Activated naive CD4-positive, alpha-beta T cell treated with anti-CD3 and anti-CD28 coated beads, Interleukin-2, amount 10 ng/mL, durations not matched to agents 7 days and 5 days (primary cell): ENCODE results near the gene ARPP21.

Experiments used
- CTCF ChIA-PET: fragments of 350-600 bp; sonication (Branson Sonifier 250); formaldehyde crosslinking; loops from one replicate; lab custom pipeline; 2021; ENCODE audit warnings: antibody characterized with exemption; lab: Charles Lee
- DNase-seq: peaks from one replicate; pipeline ENCODE4 v3.0.0-alpha.2; 2020
- H3K27ac Mint-ChIP-seq: one replicate; pipeline ENCODE4 v1.8.0; 2021; ENCODE audit warnings: mild to moderate bottlenecking, moderate library complexity, mixed read lengths
- H3K27me3 Mint-ChIP-seq: one replicate; pipeline ENCODE4 v1.8.0; 2021; ENCODE audit warnings: mild to moderate bottlenecking, mixed read lengths
- H3K36me3 Mint-ChIP-seq: one replicate; pipeline ENCODE4 v1.8.0; 2021; ENCODE audit warnings: mixed read lengths
- H3K4me1 Mint-ChIP-seq: one replicate; pipeline ENCODE4 v1.8.0; 2021; ENCODE audit warnings: mixed read lengths
- H3K4me3 Mint-ChIP-seq: one replicate; pipeline ENCODE4 v1.8.0; 2021; ENCODE audit warnings: mild to moderate bottlenecking, moderate library complexity, mixed read lengths
- H3K9me3 Mint-ChIP-seq: one replicate; pipeline ENCODE4 v1.8.0; 2021; ENCODE audit warnings: mixed read lengths

Gene ARPP21

DNA sequence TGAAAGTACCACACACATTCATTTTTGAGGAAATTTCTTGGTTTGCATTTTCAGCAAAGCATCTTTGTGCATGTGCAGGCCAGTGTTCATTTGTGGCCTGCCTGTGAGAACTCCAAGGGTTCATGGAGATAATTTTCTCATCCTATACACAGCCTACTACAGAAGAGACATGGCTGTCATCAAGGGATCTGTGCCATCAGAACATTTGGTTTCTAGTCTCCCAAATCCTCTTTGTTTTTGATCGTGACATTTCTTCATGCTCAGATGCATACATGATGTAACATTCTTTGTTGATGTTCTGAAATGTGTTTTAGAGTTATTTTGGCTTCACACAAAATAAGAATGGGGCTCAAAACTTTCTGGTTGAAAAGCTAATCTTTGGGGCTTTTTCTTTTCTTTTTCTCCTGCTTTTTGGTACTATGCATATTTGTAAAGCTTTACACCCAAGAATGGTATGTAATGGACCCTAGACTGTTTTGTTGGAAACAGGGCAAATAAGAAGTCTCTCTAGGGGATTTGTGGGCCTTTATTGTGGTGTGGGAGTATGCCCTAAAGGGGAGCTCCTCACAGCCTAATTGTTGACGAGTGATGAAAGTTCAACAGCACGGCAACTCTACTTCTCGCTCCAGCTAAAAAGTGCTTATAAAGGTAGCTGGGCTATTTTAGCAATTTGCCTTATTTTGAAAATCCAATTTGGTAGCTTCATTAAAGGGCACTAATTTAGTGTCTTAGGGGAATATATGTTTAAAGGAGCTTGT lies 3.2 kb upstream of the ARPP21 start:
- Mint-ChIP-seq H3K4me3 (no peak overlapping the region), H3K4me1 (peaks cover 7% of the 10 kb centered on the region), H3K9me3 (no peaks in the 10 kb centered on the region), H3K27me3 (peaks cover 30% of the 10 kb centered on the region), H3K27ac (no peak overlapping the region), H3K36me3 (no peaks in the 10 kb centered on the region)
- DNase-seq = no peak
- CTCF ChIA-PET = no interaction called here

DNA sequence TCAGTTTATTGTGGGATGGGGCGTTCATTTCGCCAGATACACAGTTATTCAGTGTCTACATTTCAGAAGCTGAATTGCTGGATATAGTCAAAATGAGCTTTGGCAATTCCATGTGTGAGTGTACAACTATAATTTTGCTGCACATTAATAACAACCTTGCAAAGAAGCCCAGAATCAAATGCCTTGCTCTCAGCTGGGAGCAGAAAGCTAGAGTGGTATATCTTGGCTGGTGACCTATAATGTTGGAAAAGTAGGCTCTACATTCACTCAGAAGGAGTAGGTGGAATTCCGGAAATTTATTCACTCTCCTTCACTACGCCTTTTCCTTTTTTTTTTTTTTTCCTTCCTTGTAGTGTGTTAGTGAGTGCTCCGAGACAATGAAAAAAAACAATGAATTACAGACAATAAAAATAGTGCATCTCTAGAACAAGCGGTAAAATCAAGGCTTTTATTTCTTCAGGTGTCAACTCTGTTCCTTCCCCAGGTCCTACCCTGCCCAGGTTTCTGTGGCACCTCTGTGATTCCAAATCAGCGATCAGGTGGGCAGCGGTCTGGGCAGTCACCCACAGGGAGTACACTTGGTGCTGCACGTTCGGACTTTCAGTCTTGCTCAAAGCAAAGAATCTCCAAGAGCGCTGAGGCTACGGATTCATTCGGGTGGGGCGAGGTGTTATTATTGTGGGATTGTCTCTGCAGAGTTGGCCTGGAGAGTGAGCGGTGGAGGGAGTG lies 910 bp upstream of the ARPP21 start:
- H3K4me3 Mint-ChIP-seq = no peak overlapping the region
- no peaks in the 10 kb centered on the region for H3K36me3 Mint-ChIP-seq
- no peak for DNase-seq
- H3K9me3 Mint-ChIP-seq = no peaks in the 10 kb centered on the region
- H3K4me1 Mint-ChIP-seq = peaks cover 7% of the 10 kb centered on the region
- H3K27ac Mint-ChIP-seq = no peak overlapping the region
- CTCF ChIA-PET = no interaction called here
- peaks cover 31% of the 10 kb centered on the region for H3K27me3 Mint-ChIP-seq

DNA sequence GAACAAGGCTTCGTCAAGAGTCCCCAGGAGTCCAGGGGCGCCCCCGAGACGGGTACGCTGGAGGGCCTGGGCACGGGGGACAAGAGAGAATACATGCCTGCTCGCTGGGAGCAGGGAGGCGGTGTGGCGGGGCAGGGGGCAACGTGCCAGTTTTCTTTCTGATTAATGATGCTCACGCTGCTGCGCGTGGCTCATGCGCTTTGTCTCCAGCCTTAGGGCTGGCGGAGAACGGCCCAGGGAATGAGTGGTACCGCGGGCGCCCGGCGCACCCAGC lies 408 bp upstream of the ARPP21 start:
- CTCF ChIA-PET = no interaction called here
- DNase-seq = no peak
- Mint-ChIP-seq H3K4me3 (no peak overlapping the region), H3K36me3 (no peaks in the 10 kb centered on the region), H3K27me3 (peaks cover 31% of the 10 kb centered on the region), H3K9me3 (no peaks in the 10 kb centered on the region), H3K4me1 (peaks cover 7% of the 10 kb centered on the region), H3K27ac (no peak overlapping the region)

DNA sequence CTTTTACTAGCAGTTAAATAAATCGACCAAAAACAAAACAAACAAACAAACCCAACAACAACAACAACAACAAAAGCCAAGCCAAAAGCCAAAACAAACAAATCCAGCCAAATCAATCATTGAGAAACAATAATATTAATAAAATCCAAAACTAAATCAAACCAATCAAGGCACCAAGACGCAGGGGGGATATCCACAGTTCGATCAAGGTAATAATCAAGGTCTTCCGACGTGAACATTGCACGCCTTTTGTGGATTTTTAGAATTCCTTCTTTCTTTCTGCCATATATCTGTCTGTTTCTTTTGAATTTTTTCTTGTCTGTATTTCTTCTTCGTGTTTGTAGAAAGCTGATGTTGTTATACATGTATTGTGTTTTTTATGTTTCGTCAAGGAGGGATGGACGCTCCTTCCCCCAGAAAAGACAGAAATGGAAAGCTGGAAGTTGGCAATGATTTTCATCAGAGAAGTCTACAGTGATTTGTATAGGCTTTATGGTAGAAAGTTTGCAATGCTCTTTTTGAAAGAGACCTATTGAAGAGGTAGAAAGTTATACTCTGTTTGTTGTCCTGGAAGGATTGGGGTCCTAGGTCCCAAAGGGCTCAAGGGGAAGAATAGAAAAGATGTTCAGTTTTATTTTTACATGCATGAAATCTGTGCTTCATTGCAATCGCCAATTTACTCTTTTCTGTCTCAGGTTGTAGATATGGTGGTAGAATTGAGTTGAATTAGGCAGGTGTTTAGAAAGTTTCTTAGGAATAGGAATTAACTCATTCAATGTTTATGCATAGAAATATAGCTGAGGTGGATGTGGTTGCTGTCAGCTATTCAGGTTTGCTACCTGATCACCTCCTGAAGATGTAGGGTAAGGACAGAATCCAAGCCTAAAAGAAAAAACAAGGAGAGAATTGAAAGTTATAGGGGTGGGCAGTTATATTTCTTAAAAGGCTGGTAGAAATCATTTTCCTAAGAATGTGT lies 1.2 kb downstream of the ARPP21 start:
- H3K27me3 Mint-ChIP-seq = peaks cover 31% of the 10 kb centered on the region
- H3K36me3 Mint-ChIP-seq = no peaks in the 10 kb centered on the region
- peaks cover 7% of the 10 kb centered on the region for H3K4me1 Mint-ChIP-seq
- no peaks in the 10 kb centered on the region for H3K9me3 Mint-ChIP-seq
- CTCF ChIA-PET = no interaction called here
- no peak overlapping the region for H3K27ac Mint-ChIP-seq
- no peak overlapping the region for H3K4me3 Mint-ChIP-seq
- no peak for DNase-seq

DNA sequence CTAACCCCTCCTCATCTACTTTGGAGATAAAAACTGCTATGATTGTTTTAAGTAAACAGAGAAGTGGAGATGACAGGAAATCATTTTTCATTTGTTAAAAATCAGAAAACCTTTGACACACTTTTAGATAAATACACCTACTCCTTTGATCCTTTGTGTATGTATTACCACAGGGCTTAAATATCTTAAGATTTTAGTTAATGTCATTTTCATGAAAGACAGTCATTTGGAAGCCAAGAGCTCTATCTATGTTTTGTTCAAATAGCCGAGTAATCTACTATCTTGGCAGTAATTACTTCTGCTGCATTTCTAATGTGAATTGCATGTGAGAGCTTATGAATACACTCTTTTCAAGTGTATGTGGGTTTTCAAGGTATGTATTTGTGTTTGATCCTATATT lies 2.0 kb downstream of the ARPP21 start:
- CTCF ChIA-PET = no interaction called here
- no peaks in the 10 kb centered on the region for H3K36me3 Mint-ChIP-seq

DNA sequence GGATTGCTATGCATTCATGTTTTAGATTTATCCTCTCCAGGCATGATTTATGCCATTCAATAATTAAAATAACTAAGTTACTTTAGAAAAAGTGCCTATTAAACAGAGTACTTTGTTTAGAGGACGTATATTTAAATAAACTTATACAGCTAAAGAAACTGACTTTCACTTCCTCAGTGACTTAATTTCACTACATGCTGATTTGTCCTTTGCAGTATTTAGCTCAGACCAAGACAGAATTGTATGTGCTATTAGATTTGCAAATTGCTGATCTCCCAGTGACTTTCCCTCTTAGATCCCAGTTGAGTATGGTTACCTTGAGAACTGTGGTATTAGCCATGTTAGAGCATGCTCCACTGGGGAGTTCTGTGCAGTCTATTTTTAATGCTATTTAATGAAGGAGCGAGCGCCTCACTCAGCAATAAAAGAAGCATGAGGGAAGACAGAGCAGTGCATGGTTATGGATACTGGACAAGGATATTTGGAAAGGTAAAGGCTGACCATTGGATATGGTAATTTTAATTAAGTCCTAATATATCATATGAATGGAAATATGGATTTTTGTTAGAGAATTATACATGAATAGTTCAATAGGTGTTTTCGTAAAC lies 2.7 kb downstream of the ARPP21 start:
- CTCF ChIA-PET = no interaction called here
- no peak overlapping the region for H3K27ac Mint-ChIP-seq
- H3K4me1 Mint-ChIP-seq = peaks cover 7% of the 10 kb centered on the region
- no peak overlapping the region for H3K4me3 Mint-ChIP-seq
- no peaks in the 10 kb centered on the region for H3K36me3 Mint-ChIP-seq
- DNase-seq = no peak
- no peaks in the 10 kb centered on the region for H3K9me3 Mint-ChIP-seq
- peaks cover 31% of the 10 kb centered on the region for H3K27me3 Mint-ChIP-seq

More for the DNA sequence above, 2.0 kb downstream of the ARPP21 start:
- DNase-seq = no peak
- H3K27me3 Mint-ChIP-seq = peaks cover 31% of the 10 kb centered on the region
- no peak overlapping the region for H3K4me3 Mint-ChIP-seq
- peaks cover 7% of the 10 kb centered on the region for H3K4me1 Mint-ChIP-seq
- H3K9me3 Mint-ChIP-seq = no peaks in the 10 kb centered on the region
- no peak overlapping the region for H3K27ac Mint-ChIP-seq

DNA sequence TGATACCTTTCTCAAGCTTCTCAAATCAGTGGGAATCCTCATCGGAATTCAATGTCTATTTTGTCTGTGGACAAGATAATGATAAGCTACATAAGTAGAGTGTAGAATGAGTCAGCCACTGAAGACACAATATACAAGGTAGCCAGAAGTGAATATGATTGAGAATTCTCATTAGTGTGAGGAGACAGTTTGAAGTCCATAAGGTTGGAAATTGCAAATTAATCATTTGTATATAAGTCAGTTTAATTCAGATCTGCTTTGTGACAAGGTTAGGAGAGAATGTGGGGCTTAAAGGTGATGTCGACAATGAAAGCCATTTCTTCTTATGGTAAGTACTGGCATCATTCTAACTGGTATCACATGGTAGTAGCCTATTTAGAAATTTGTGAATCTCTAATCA lies 4.2 kb downstream of the ARPP21 start:
- no peaks in the 10 kb centered on the region for H3K36me3 Mint-ChIP-seq
- no peak overlapping the region for H3K4me3 Mint-ChIP-seq
- H3K9me3 Mint-ChIP-seq = no peaks in the 10 kb centered on the region
- CTCF ChIA-PET = no interaction called here
- no peak overlapping the region for H3K27ac Mint-ChIP-seq
- peaks cover 27% of the 10 kb centered on the region for H3K27me3 Mint-ChIP-seq
- peaks cover 7% of the 10 kb centered on the region for H3K4me1 Mint-ChIP-seq
- DNase-seq = no peak

DNA sequence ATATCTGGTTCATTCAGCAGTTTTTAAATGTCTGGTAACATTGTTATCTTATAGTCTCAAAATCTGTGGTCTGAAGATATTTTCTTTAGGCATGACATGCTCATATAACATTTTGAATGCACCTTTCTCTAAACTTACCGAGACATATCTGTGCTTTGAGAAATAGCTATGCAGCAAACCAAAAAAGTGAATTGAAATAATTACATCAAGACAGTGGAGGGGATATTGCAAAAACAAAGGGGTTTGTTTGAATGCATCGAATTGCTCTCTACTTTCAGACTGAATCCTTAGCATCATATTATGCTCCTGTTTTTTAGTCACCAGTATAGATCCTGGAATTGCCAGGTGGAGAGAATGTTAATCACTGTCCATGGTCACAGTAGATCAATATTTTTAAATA lies 5.1 kb downstream of the ARPP21 start:
- Mint-ChIP-seq H3K9me3 (no peaks in the 10 kb centered on the region), H3K27ac (no peak overlapping the region), H3K4me3 (no peak overlapping the region), H3K27me3 (peaks cover 17% of the 10 kb centered on the region), H3K4me1 (peaks cover 4% of the 10 kb centered on the region), H3K36me3 (no peaks in the 10 kb centered on the region)
- CTCF ChIA-PET = no interaction called here
- no peak for DNase-seq

DNA sequence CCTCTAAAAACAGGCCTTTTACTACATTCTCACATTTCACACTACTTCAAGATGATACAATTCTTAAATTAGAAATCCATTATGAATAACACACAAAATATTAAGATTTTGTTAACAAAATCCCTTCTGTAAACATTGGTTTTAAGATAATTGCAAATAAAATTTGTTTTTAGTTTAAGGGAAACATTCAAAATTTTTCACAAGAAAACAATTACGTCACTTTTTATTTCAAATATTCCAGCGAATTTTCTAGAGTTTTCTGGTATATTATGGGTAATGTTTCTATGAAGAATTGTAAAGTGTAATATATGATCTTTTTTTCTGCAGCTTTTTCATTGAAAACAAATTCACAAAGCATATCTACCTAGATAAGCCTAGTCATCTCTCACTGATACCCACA lies 5.9 kb downstream of the ARPP21 start:
- Mint-ChIP-seq H3K36me3 (no peaks in the 10 kb centered on the region), H3K27me3 (peaks cover 10% of the 10 kb centered on the region), H3K4me1 (no peaks in the 10 kb centered on the region), H3K9me3 (no peaks in the 10 kb centered on the region), H3K4me3 (no peak overlapping the region), H3K27ac (no peak overlapping the region)
- no peak for DNase-seq
- CTCF ChIA-PET = no interaction called here

DNA sequence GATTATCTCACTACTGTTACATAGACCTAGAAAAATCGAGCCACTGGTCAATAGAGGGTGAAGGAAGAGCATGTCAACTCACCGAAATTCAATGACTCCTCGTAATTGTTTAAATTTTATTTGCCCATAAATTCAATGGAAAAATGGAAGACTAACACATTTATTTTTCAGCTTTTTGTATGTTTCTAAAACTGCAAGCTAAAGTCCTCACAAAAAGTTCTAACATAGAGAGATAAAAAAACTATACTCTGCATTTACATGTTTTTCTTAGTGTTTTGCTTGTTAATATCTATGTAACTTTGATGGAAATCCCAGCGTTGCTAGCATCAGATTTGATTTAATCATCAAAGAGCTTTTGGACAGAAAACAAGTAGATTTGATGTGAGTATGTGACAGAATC lies 6.8 kb downstream of the ARPP21 start:
- no peak overlapping the region for H3K27ac Mint-ChIP-seq
- CTCF ChIA-PET = no interaction called here
- no peak overlapping the region for H3K4me3 Mint-ChIP-seq
- H3K27me3 Mint-ChIP-seq = peaks cover 1% of the 10 kb centered on the region
- H3K36me3 Mint-ChIP-seq = no peaks in the 10 kb centered on the region
- DNase-seq = no peak
- H3K4me1 Mint-ChIP-seq = no peaks in the 10 kb centered on the region
- H3K9me3 Mint-ChIP-seq = no peaks in the 10 kb centered on the region

DNA sequence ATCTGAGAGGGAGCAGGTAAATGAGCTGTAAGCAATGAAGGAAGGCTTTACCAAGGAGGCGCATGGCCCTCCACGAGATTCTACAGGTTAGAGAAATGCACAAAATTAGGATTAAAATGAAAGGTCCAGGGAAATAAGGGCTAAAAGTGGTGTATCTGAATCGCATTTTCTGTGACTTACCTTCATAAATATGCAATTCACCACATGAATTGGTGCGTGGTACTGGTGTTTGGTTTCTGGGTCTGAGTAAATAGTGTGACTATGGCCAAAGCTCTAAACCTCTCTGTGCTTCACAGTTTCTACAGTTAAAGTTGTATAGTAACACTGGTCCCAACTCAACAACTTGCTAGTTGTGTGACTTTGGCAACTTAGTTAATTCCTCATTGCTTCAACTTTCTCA lies 8.1 kb downstream of the ARPP21 start:
- CTCF ChIA-PET = no interaction called here
- Mint-ChIP-seq H3K4me1 (no peaks in the 10 kb centered on the region), H3K9me3 (no peaks in the 10 kb centered on the region), H3K27ac (no peak overlapping the region), H3K27me3 (no peaks in the 10 kb centered on the region), H3K4me3 (no peak overlapping the region), H3K36me3 (no peaks in the 10 kb centered on the region)
- no peak for DNase-seq

DNA sequence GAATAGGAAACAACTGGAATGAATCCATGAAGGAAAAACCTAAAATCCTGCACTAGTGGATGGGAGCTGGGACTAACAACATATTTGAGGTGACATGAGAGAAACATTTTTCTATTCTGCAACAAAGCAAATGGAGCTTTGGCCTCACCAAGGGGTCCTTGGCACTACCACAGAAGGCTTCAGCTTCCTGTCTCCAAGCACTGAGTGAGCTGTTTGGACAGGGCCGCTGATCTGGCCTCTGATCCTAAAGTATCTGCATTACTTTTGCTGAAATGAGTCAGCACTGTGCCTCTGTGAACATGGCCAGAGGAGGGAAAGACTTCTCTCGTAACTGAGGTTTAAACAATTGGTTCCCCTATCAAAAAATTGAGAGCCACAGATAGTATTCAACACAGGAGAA lies 9.0 kb downstream of the ARPP21 start:
- no peaks in the 10 kb centered on the region for H3K9me3 Mint-ChIP-seq
- no peak for DNase-seq
- H3K27me3 Mint-ChIP-seq = no peaks in the 10 kb centered on the region
- H3K4me3 Mint-ChIP-seq = no peak overlapping the region
- H3K36me3 Mint-ChIP-seq = no peaks in the 10 kb centered on the region
- CTCF ChIA-PET = no interaction called here
- H3K27ac Mint-ChIP-seq = no peak overlapping the region
- no peaks in the 10 kb centered on the region for H3K4me1 Mint-ChIP-seq

DNA sequence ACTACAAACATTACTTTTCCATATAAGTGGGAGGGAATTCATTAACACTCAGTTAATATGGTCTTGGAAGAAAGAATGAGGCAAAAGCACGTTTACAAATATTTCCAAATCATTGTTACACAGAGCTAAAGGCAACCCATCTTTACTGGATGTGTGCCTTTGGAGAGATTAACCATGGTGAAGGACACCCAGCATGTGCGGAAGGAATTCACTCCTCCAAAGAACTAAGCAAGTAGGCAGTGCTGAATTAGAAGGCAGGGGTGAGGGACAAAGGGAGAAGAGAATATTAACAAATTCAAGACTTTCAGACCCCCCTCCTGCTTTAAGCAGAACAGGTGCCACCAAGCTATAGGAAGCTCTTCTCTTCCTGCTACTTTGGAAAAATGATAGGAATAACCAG lies 10.1 kb downstream of the ARPP21 start:
- Mint-ChIP-seq H3K9me3 (no peaks in the 10 kb centered on the region), H3K4me3 (no peak overlapping the region), H3K36me3 (no peaks in the 10 kb centered on the region), H3K27me3 (no peaks in the 10 kb centered on the region), H3K4me1 (no peaks in the 10 kb centered on the region), H3K27ac (no peak overlapping the region)
- CTCF ChIA-PET = no interaction called here
- no peak for DNase-seq

DNA sequence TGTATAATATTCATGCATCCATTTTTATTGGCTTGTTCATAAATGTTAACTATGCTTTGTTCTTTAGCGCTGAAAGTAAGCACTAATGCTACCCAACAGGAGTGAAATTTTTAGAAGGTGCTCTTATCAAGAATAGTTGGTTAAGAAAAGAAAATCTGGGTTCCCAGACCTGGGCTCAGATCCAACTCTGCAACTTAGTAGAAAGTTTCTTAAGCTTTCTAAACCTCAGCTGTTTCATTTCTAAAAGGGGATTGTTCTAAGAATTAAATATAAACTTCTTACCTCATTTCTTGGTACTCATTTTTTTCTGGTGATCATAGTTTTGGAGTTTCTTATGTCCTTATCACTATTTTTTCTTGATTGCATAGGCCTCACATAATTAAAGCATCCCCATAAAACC lies 12.1 kb downstream of the ARPP21 start:
- no peaks in the 10 kb centered on the region for H3K36me3 Mint-ChIP-seq
- H3K27me3 Mint-ChIP-seq = no peaks in the 10 kb centered on the region
- no peak overlapping the region for H3K4me3 Mint-ChIP-seq
- H3K9me3 Mint-ChIP-seq = no peaks in the 10 kb centered on the region
- H3K4me1 Mint-ChIP-seq = no peaks in the 10 kb centered on the region
- no peak overlapping the region for H3K27ac Mint-ChIP-seq
- CTCF ChIA-PET = no interaction called here
- no peak for DNase-seq
